SU-DHL-6 (cell line): ENCODE results near the gene IFT25.

Source experiments
- H2AFZ ChIP-seq: fragments of 200-600 bp; sonication (generic); 2 replicates; pipeline ENCODE4 v1.6.1; 2014; ENCODE audit warnings: low read depth, mild to moderate bottlenecking, moderate library complexity, mixed read lengths, antibody characterized with exemption, low read length; ENCODE audit not compliant: severe bottlenecking
- H3F3A ChIP-seq: fragments of 200-600 bp; shearing (Covaris generic); 2 replicates; pipeline ENCODE4 v1.6.0; 2016; ENCODE audit warnings: antibody characterized with exemption, mild to moderate bottlenecking; ENCODE audit not compliant: insufficient read depth
- H3K27ac ChIP-seq: fragments of 200-600 bp; sonication (generic); 2 replicates; pipeline ENCODE4 v1.5.1; 2016; ENCODE audit warnings: low read depth, mild to moderate bottlenecking, low read length, moderate library complexity, mixed read lengths
- H3K27me3 ChIP-seq: fragments of 200-600 bp; sonication (generic), shearing (Covaris generic); 2 replicates; pipeline ENCODE4 v1.6.0; 2014; ENCODE audit warnings: mild to moderate bottlenecking, low read length
- H3K36me3 ChIP-seq: fragments of 200-600 bp; sonication (generic); 2 replicates; pipeline ENCODE4 v1.6.1; 2014; ENCODE audit warnings: mild to moderate bottlenecking, low read length, mixed read lengths
- H3K4me2 ChIP-seq: fragments of 300-600, 200-600 bp; shearing (Covaris generic), sonication (generic); 2 replicates; pipeline ENCODE4 v1.6.0; 2014; ENCODE audit warnings: low read length, low read depth, mild to moderate bottlenecking; ENCODE audit not compliant: poor library complexity, severe bottlenecking
- H3K4me3 ChIP-seq: fragments of 200-600 bp; sonication (generic); 2 replicates; pipeline ENCODE4 v1.5.1; 2014; ENCODE audit warnings: antibody characterized with exemption, low read length, mild to moderate bottlenecking, mixed read lengths; ENCODE audit not compliant: insufficient read depth, poor library complexity, severe bottlenecking
- H3K79me2 ChIP-seq: fragments of 200-600 bp; sonication (generic); 2 replicates; pipeline ENCODE4 v1.6.1; 2014; ENCODE audit warnings: mild to moderate bottlenecking, low read length, moderate library complexity; ENCODE audit not compliant: insufficient read depth
- H3K9ac ChIP-seq: fragments of 200-600 bp; sonication (generic); 2 replicates; pipeline ENCODE4 v1.7.0; 2014; ENCODE audit warnings: mild to moderate bottlenecking, low read length
- H3K9me2 ChIP-seq: fragments of 200-600 bp; sonication (generic); replicated peaks from 2 replicates; pipeline ENCODE4 v1.6.1; 2014; ENCODE audit warnings: low read length; ENCODE audit not compliant: insufficient read depth
- H3K9me3 ChIP-seq: fragments of 200-600 bp; sonication (generic); 2 replicates; pipeline ENCODE4 v1.6.1; 2014; ENCODE audit warnings: low read length, mixed read lengths; ENCODE audit not compliant: insufficient read depth
- H4K20me1 ChIP-seq: fragments of 200-600 bp; sonication (generic); 2 replicates; pipeline ENCODE4 v1.6.1; 2014; ENCODE audit warnings: low read depth, mild to moderate bottlenecking, antibody characterized with exemption, low read length, moderate library complexity, mixed read lengths
- CTCF ChIP-seq: fragments of 200-600 bp; sonication (generic); IDR thresholded peaks from one replicate; pipeline ENCODE4 v1.5.1; 2017; ENCODE audit warnings: antibody characterized with exemption, mild to moderate bottlenecking, low read length, moderate library complexity; ENCODE audit not compliant: insufficient read depth, poor library complexity, severe bottlenecking
- EZH2phosphoT487 ChIP-seq: fragments of 200-600 bp; sonication (generic), shearing (Covaris generic); conservative IDR thresholded peaks from 2 replicates; pipeline ENCODE4 v1.6.1; 2018; ENCODE audit warnings: mild to moderate bottlenecking, antibody characterized with exemption, low read length, moderate library complexity, mixed read lengths

IFT25 gene

GRCh38 chr1:53902235-53903138 is 43.0 kb downstream of the IFT25 start:
- no peaks in the 10 kb centered on the region for H3F3A ChIP-seq

GRCh38 chr1:53899708-53900107 is 45.8 kb downstream of the IFT25 start:
- Histone ChIP-seq H3K9ac (no peak overlapping the region), H2AFZ (no peak overlapping the region), H3K9me2 (no peaks in the 10 kb centered on the region), H3K27me3 (no peaks in the 10 kb centered on the region), H3K4me3 (no peak overlapping the region), H3K27ac (no peak overlapping the region), H4K20me1 (no peaks in the 10 kb centered on the region), H3K4me2 (no peak overlapping the region), H3K9me3 (no peaks in the 10 kb centered on the region), H3K79me2 (no peaks in the 10 kb centered on the region), H3F3A (no peaks in the 10 kb centered on the region), H3K36me3 (no peaks in the 10 kb centered on the region)
- TF ChIP-seq CTCF = no peak
- no peak for TF ChIP-seq EZH2phosphoT487

More at GRCh38 chr1:53902235-53903138, 43.0 kb downstream of the IFT25 start:
- Histone ChIP-seq H4K20me1 (no peaks in the 10 kb centered on the region), H3K36me3 (no peaks in the 10 kb centered on the region), H2AFZ (no peak overlapping the region), H3K27me3 (no peaks in the 10 kb centered on the region), H3K9me2 (no peaks in the 10 kb centered on the region), H3K27ac (no peak overlapping the region), H3K9me3 (no peaks in the 10 kb centered on the region), H3K79me2 (no peaks in the 10 kb centered on the region), H3K4me3 (no peak overlapping the region), H3K9ac (no peak overlapping the region), H3K4me2 (no peak overlapping the region)
- no peak for TF ChIP-seq EZH2phosphoT487
- TF ChIP-seq CTCF = no peak

GRCh38 chr1:53899206-53899628 is 46.3 kb downstream of the IFT25 start:
- H3K4me2 ChIP-seq = no peak overlapping the region
- H3F3A ChIP-seq = no peaks in the 10 kb centered on the region
- no peak overlapping the region for H3K4me3 ChIP-seq
- H3K27me3 ChIP-seq = no peaks in the 10 kb centered on the region
- H3K9me2 ChIP-seq = no peaks in the 10 kb centered on the region
- H3K36me3 ChIP-seq = no peaks in the 10 kb centered on the region
- H3K27ac ChIP-seq = no peak overlapping the region
- no peaks in the 10 kb centered on the region for H3K9me3 ChIP-seq
- no peak overlapping the region for H3K9ac ChIP-seq
- TF ChIP-seq CTCF (no peak), EZH2phosphoT487 (no peak)
- no peaks in the 10 kb centered on the region for H4K20me1 ChIP-seq
- no peak overlapping the region for H2AFZ ChIP-seq
- no peaks in the 10 kb centered on the region for H3K79me2 ChIP-seq
